Tibial artery (tissue), 4 donors: ENCODE measurements around the gene TAS2R31.

Experiments
- DNase-seq, 2 donors: peaks; one replicate each; pipeline ENCODE4 v3.0.0-alpha.2; 2019
- H3K27ac ChIP-seq, 2 donors: fragments of 200-600 bp; sonication (generic) in 1 of 2; 1 replicate in 1 of 2; 2 replicates in 1 of 2; pipeline ENCODE4 v1.5.1; 2018 to 2019; ENCODE audit warnings: mild to moderate bottlenecking in 1 of 2
- H3K27me3 ChIP-seq, 2 donors: fragments of 200-600 bp; sonication (generic) in 1 of 2; one replicate each; pipeline versions ENCODE4 v1.5.1 to v1.6.0; 2016 to 2019
- H3K36me3 ChIP-seq, 3 donors: fragments of 200-600 bp; sonication (generic) in 2 of 3; one replicate each; pipeline ENCODE4 v1.5.1; 2016 to 2019; ENCODE audit warnings: mild to moderate bottlenecking in 2 of 3
- H3K4me1 ChIP-seq, 4 donors: fragments of 200-600 bp; sonication (generic) in 2 of 4; 1 replicate in 3 of 4; 2 replicates in 1 of 4; pipeline ENCODE4 v1.5.1; 2016 to 2019
- H3K4me3 ChIP-seq, 2 donors: fragments of 200-600 bp; sonication (generic) in 1 of 2; 1 replicate in 1 of 2; 2 replicates in 1 of 2; pipeline ENCODE4 v1.5.1; 2018 to 2019; ENCODE audit warnings: mild to moderate bottlenecking in 2 of 2
- H3K9me3 ChIP-seq, 3 donors: fragments of 200-600 bp; sonication (generic) in 1 of 3; one replicate each; pipeline ENCODE4 v1.5.1; 2016 to 2019
- CTCF ChIP-seq, 2 experiments: fragments of 200-600 bp in 1 of 2; fragments of 450-650 bp in 1 of 2; IDR thresholded peaks; one replicate each; pipeline ENCODE4 v1.5.1; 2017 to 2019; ENCODE audit warnings: antibody characterized with exemption in 2 of 2, mild to moderate bottlenecking in 1 of 2, moderate library complexity in 1 of 2
- intact Hi-C: fragments of 100-400 bp; cut with DNase I; formaldehyde crosslinking; loops from one replicate; pipeline ENCODE4 v1.15.0; 2023; ENCODE audit warnings: low total_unique reads

The TAS2R31 gene

DNA sequence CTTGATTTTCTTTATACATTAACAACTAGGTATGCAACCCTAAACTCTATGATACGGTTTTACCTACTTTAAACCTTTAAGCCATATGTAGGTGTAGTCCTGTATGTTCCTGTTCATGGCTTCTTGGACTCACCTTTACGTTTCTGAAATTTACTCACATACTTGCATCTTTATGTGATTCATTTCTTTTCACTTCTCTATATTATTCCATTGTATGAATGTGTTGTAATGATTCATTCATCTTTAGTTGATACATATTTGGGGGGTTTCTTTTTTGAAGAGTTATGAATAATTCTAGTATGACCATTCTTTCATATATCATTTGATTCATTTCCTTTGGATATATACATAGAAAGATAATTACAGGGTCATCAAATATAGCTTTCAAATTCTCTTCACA lies 42.1 kb downstream of the TAS2R31 start:
- Histone ChIP-seq H3K27ac (no peak overlapping the region), H3K36me3 (no peaks in the 10 kb centered on the region), H3K27me3 (no peaks in the 10 kb centered on the region), H3K4me1 (no peaks in the 10 kb centered on the region), H3K4me3 (no peak overlapping the region), H3K9me3 (no peaks in the 10 kb centered on the region)
- no peak for TF ChIP-seq CTCF (IDR thresholded peaks at IDR 0.05)
- no peak for DNase-seq
- intact Hi-C loops: no loop called here

- H3K9me3 ChIP-seq: no peaks in the 10 kb centered on the region
- TF ChIP-seq CTCF (IDR thresholded peaks at IDR 0.05): no peak
- H3K27me3 ChIP-seq: no peaks in the 10 kb centered on the region
- H3K4me1 ChIP-seq: no peaks in the 10 kb centered on the region
- H3K4me3 ChIP-seq: no peak within 1 kb of the TSS
- no peak within 1 kb of the TSS for H3K27ac ChIP-seq
- no peak for DNase-seq
- intact Hi-C loops: no loop called here
- no peaks in the 10 kb centered on the region for H3K36me3 ChIP-seq
Measured at GRCh38 chr12:10986812-10987211, 44.4 kb downstream of the TAS2R31 start, which contains the start of gene TAS2R50. Gene TAS2R50 (minus strand): TSS chr12:10986912. CDS start chr12:10986860, 52 bp downstream.

- DNase-seq: no peak
- H3K4me3 ChIP-seq: no peak overlapping the region
- no peak overlapping the region for H3K27ac ChIP-seq
- H3K27me3 ChIP-seq: no peaks in the 10 kb centered on the region
- no peaks in the 10 kb centered on the region for H3K9me3 ChIP-seq
- no peaks in the 10 kb centered on the region for H3K4me1 ChIP-seq
- H3K36me3 ChIP-seq: no peaks in the 10 kb centered on the region
- no peak for TF ChIP-seq CTCF (IDR thresholded peaks at IDR 0.05)
- intact Hi-C loops: no loop called here
Measured at GRCh38 chr12:10982244-10982643, 49.0 kb downstream of the TAS2R31 start.
